Activated CD8-positive, alpha-beta memory T cell treated with anti-CD3 and anti-CD28 coated beads for 24 hours (primary cell): Measurements from ENCODE around the gene WWTR1.

Source experiments
- DNase-seq: peaks from one replicate; pipeline ENCODE4 v3.0.0-alpha.2; 2020

Gene WWTR1

DNA sequence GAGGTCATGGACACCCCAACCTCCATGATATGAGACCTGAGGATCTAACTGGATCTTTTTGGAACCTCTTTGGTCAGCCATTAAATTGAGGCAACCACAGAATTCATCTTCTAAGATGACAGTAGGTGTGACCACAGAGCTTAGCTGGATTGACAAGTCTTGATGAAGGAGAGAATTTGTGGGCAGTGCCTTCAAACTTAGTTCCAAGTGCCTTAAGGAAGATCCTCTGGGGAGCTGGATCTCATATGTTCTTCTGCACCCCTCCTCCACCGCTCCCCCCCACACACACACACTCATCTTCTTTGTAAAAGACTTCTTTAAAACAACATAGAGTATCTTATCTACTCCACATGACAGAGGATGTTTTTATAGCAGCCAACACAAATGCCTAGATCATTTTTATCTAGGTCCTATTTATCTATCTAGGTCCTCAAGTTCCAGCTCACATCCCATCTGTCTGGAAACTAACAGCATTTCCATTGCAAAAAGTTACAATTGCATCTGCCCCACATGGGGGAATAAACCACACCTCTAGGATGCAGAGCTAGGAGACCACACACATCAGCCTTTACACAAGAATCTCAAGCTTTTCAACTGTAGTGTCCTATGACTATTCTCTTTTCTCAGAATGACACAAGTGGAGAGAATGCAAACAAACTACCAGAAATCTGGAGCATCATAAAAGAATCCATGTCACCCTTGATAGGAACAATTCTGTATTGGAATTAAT, 37.4 kb downstream of the WWTR1 start:
- no peak for DNase-seq

DNA sequence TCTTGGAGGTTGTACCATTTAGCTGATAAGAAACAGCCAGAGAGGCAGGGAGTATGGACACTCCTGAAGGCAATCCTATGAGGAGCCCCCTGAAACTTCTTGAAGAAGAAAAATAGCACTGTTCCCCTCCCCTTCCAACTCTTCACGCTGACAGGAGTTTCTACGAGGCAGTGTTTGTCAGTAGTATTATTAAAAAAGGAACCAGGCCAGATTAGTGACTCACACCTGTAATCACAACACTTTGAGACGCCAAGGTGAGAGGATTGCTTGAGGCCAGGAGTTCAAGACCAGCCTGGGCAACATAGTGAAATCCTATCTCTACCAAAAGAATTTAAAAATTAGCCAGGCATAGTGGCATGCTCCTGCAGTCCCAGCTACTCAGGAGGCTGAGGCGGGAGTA, 38.7 kb downstream of the WWTR1 start:
- DNase-seq: no peak

DNA sequence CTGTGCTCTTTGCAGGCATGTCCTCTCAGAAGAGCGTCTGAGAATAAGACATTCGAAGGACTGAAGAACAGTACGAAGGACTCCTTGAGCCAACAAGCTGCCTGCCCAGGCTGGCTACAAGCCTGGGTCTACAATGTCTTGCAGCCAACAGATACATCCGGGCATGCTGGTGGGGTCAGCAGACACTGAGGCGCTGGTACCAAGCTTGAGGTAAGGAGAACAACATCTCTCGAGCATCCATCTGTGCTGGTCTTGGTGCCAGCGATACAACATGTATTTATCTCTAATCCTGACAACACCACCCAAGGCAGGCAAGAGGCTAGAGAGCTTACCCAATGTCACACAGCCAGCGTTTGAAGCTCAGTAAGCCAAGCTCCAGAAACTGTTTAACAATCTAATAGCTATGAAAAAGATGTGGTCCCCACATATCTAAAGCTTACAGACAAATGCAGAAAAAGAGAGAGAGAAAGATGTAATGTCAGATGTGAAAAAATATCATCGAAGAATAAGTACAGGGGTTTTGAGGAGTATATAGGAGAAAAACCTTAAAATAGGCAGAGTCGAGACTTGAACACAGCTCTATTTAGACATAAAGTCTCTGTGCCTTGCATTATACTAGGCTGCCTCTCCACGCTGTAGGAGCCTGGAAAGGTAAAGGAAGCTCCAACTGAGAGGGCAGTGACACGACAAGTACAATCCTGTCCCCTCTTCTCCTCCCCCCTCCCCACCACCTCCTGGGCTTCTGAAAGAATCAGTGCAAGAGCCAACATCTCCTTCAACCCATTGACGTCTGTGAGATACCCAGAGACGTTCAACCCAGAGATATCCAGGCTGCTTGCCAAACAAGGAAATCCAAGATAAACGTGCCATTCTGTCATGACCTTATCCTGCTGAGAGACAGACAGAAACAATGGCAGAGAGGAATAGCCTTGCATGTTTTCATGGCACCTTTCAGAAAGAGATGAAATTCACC, 39.4 kb downstream of the WWTR1 start:
- DNase-seq: no peak

DNA sequence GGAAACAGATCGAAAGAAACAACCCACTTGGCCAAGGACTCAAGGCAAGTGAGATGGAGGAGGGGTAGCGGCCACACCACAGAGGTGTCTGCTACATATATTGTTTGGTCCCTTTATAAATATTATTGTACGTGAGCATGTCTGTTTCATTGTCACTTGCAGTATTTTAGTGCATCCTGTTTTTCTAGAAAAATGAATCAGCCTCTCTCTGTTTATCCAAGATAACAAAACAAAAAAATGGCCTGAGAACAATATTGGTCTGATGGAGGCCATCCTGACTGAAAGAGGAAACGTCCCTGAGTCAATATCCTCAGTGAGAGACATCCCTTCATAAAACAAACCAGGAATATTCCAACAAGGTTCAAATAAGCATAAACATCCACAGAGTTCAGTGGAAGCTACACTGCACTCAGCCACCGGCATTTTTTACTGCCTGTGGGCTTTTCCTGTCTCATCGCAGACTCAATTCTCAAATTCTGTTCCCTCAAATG, 42.0 kb downstream of the WWTR1 start:
- DNase-seq: no peak

DNA sequence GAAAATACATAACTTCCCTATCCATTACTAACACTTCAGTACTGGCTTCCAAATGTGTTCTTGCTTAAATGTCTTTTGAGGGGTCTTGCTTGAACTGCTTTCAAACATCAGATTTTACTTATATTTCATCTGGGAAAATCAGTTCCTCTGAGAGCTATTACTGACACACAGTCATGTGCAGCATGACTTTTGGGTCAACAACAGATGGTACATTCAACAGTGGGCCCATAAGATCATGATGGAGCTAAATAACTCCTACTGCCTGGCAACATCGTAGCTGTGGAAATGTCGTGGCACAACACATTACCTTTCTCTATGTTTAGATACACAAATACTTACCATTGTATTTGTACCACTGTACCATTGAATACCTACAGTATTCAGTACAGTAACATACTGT, 43.8 kb downstream of the WWTR1 start:
- DNase-seq: no peak

DNA sequence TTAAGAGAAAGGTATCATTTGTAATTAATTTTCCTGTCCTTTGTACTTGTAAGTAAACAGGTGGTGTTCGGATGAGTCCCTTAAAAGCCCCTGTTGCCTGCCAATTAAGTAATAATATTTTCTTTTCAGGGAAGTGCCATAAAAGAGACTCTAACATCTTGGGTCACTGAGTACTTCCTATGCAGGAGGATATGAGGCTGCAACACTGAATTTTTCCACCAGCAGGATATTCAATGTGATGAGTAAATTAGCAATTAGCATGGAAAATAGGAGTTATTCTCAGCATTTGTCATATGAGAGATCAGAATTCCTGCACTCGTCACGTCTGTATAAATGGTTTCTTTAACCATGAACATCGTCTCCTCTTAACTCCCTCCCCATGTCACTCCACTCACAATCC, 45.4 kb downstream of the WWTR1 start:
- no peak for DNase-seq

DNA sequence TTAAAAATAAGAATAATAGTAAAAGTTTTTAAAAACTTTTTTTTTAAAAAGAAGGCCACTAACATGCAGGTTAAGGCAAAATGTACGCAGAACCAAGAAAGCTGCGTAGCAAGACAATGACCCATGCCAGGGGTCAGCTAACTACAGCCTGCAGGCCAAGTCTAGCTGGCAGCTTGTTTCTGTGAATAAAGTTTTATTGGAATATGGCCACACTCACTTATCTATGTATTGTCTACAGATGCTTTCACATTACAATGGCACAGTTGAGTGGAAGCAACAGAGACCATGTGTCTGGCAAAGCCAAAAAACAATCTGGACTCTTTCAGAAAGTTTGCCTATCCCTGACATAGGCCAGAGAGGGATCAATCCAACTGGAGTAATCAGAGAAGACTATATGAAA, 46.7 kb downstream of the WWTR1 start:
- no peak for DNase-seq

DNA sequence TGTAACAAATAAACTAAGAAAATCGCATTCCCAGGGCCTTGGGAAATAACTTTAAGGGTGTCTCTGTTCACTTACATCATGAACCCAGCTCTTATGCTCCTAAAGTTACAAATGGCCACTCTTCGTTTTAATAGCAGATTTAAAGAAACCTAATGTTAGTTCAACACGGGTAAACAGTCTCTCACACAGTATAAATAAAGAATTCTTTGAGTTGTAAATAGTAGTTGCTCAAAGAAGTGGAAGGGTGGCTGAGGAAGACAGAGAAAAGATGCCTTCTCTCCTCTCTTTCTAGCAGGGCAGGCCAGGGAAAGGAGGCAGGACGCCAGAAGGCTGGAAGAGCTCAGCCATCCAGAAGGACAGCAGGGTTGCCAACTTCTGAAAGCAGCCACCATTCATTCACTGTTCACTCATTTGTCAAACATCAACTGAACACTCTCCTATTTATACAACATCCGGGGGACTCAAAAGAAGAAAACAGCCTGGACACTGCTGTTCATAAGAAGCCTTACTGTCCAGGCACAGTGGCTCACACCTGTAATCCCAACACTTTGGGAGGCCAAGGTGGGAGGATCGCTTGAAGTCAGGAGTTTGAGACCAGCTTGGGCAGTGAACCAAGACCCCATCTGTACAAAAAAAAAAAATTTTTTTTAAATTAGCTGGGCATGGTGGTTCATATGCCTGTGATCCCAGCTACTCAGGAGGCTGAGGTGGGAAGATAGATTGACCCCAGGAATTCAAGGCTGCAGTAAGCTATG, 47.3 kb downstream of the WWTR1 start:
- DNase-seq: no peak

DNA sequence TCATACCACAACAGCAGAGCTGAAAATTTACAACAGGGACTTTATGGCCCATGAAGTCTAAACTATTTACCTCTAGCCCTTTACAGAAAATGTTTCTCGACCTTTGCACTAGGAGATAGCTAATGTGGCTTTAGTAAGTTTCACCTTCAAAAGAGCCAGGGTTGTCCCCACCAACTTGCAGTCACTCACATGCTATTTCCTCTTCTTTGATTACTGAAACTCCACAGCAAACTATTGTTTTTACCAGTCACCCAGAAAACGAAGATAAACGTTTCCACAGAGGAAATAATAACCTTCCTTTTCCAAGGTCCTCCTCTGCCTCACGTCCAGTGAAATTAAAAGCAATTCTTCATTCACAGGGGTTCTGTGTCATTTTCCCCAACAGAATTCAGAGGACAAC, 48.2 kb downstream of the WWTR1 start:
- DNase-seq: no peak

DNA sequence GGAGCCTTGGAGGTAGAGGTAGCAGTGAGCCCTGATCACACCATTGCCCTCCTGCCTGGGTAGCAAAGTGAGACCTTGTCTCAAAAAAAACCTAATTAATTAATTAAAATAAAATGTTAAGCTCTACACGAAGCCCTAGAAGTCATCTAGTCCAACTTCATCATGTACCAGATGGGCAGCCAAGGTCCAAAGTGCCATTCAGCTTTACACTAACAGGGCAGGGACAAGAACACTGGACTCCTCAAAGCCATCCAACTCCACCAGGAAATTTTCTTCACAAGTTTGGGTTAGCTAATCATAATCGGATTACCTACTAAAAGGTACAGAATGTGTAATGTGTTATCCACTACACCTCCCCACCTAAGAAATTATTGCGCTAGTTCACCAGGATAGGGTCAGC, 48.8 kb downstream of the WWTR1 start:
- no peak for DNase-seq

DNA sequence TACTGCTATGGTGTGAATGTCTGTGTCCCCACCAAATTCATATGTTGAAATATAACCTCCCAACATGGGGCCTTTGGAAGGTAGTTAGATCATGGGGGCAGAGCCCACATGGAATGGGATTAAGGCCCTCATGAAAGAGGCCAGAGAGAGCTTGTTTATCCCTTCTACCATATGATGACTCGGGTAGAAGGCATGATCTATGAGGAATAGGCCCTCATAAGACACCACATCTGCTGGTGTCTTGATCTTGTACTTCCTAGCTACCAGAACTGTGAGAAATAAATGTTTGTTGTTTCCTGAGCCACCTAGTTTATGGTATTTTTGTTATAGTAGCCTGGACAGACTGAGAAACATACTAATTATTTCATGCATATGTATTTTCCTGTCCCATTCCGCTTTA, 51.9 kb downstream of the WWTR1 start:
- no peak for DNase-seq

DNA sequence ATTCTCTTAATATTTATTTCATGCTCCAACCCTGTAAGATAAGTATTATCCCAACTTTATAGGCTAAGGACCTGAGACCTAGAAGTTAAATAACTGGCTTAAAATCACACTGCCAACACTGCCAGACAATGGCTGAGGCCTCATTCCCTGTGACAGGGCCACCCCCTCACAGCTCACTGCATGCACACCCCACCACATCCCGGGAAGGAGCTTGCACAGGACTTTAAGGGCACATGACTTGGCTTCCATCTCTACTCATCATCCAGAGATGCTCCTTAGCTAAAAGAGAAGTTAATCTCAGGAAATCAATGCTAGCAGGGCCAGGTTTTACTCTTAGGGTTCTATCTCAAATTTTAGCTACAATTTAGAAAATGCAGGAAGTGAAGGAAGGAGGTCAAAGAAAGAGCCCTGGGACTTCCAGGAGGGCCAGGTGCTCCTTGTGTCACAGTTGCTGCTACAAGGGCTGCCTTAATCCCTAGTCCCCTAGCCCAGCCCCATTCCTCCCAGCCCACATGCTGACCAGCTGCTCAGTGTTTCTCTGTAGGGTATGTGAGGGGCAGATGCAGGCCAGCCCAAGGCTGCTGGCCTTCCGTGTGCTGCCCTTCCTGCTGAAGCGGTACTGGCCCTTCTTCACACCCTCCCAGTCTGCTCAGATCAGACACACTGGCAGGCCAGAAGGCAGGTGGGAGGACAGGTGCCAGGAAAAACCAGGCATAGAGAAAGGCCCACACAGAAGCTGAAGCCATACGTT, 53.5 kb downstream of the WWTR1 start:
- DNase-seq: no peak

DNA sequence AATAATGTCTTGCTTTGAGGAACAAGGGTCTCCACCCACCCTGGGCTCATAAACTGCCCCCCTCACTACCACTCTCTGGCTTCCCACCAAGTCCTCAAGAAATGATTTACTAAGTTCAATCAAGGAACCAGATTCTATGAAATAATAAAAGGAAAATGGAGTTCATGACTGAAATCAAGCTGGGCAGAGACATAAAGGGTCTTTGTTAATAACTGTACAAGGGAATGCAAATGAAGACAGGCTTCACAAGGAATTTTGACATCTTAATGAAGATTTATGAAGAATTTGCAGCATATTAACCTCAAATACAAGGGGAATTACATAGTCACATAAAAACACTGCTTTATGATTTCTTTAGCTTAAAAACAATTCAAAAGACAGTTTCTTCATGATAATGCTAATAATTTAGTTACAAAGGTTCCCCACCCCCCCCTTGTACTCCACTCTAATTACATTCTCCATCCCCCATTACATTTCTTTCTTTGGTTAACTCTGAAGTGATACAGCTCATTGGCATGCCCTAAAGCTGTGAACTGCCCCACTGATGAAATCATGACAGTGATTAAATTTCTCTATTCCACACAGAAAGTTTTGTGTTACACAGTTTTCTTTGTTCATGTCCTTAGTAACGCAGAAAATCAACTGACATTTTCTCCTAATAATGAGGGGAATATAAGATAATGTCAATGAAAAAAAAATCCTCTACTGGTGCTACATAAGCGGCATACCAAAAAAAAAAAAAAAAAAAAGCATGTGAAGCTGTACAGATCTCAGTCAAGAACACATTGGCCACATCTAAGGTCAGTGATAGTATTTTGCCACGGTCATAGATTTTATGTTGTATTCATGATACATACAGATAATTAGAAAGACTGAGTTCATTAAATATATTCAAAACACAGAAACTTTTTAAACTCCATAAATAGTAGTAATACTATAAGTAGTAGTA, 54.4 kb downstream of the WWTR1 start:
- DNase-seq: no peak

DNA sequence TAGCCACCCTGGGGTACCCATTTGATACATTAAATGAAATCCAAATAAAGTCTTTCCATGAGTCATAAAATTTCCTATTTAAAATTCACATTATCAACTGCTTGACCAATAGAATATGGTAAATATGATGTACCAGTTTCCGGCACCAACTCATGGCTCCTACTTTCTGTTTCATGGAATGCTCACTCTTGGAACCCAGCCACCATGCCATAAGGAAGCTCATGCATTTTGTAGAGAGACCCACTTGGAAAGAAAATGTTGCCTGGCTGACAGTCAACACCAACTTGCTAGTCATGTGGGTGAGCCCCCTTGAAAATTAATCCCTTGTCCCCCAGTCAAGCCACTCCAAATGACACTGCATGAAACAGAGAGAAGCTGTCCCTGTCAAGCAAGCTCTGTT, 57.2 kb downstream of the WWTR1 start:
- no peak for DNase-seq

DNA sequence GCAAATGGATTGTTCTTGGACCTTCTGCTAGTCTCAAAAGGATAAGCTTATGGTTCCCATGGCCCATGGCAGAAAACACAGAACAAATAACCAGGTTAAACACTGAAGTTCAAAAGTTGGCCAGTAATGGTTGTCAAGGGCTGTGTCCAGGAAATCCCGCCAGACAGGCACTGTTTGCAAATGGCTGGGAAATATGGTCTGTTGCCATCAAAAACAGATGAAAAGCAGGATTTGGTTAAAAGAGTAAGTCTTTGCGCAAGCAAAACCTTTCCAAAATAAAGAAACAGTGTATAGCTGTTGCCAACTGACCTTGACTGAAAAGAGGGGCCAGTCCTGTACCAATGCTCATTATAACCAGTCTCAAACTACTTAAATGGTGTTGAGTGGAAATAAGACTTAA, 58.6 kb downstream of the WWTR1 start:
- no peak for DNase-seq

DNA sequence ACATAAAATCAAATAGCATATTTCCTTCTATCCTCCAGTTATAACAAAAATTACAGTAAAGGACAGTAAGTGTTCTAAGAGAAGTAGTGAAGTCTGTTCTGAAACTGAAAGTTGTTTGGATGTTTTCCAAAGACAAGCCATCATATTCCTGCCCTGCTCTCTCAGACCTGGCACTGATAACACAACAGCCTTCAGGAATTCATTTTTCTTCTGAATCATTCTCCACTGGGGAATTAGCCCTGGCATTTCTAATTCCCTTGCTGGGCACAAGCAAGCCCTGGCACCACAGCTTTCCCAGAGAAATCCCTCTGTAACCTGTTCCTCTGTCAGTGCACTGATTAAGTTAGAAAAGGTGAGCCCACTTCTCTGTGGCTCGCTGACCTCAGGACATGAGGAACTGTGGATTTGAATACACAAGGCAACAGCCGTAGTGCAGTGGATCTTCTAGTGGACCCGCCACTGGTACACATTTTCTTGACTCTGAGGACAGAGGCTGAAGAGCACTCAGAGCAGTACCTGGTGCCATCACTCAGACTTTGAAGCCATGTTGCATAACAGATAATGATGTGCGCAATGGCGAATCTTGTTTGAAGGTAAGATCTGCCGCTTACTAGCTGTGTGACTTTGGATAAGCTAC, 61.6 kb downstream of the WWTR1 start:
- DNase-seq: no peak

DNA sequence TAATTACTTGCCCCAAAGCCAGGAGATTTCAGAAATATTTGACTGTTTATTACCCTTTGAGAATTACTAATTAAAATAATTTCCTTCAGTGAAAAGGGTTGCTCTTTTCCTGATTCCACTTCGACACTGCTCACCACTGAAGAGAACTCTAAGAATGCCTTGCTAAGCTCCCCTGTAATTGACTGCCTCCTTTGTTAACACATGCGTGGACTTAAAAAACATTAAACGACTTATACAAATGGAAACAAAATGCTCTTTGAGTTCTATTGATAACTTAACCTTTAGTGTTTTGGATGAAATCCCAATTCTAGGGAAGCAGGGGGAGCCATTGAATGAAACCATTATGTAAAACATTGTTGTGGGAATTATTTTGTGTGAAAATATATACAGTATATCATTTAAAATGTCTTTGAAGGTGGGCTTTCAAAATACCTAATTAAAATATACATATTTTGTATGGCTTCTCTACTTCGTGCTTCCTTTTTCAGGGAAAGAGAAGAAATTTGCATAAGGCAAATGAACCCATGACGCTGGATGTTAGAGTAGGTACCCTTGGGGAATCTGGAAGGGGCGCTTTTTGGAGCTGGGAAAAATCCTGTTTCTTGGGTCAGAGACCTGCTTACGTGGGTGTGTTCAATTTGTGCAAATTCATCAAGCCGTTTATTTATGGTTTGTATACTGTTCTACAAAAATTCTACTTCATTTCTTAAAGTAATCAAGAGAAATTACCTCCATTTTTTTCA, 64.2 kb downstream of the WWTR1 start:
- no peak for DNase-seq

DNA sequence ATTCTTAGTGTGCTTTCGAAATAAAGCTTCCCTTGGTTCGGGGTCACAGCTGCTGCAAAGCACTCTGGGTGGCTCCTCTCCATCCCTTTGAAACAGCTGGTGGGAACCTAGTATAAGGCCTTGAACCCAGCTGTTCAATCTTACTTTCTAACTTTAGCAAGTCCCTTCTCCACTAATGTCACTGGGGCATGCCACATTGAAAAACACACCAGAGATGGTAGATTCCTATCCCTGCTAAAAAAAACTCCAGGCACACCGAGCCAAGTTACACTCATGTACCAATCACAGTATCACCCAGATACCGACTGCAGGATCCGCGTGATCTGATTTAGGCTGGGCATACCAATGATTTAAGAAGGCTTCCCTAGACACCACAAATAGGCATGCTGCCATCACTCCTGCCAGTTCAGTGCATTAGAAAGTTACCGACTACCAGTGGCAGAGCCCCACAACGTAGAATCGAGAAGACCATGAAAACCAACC, 65.0 kb downstream of the WWTR1 start:
- DNase-seq: no peak

DNA sequence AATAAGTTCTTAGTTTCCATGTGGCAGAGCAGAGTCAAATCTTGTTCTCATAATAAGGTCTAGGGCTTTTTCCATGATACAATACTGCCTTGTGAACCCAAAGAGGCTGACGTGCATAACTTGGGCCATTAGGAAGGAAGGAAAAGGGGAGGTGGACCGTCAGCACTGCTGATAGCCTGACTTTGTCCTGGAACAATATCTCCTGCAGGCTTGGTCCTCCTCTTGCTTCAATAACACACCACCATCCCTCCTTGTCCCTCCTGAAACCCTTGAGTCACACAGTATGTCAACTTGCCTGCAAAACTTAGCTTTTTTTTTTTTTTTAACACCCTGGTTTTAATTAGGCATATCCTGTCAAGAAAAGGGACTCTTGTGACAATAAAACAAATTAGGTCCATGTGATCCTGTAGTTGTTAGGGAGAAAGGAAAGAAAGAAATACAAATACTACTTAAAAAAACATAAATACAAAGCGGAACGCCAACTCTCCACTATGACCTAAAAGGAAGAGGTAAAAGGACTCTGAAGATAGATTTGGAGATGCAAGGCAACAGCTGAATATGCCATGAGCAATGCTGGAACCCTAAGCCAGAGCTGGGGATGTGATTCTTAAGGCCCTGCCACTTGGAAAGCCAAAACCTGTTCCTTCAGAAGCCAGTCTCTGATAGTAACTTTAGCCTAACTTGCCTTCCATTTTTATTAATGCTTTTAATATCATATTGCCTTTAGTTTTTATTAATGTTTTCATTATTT, 67.0 kb downstream of the WWTR1 start:
- no peak for DNase-seq
